Esophagus muscularis mucosa (tissue), 4 donors: Measurements from ENCODE around the gene SLC39A10. TPM values are rescaled to one million over a fixed set of nuclear protein-coding genes. Genes with fewer than 3 reads are reported as not detected.

Source experiments
- DNase-seq: peaks from one replicate; pipeline ENCODE4 v3.0.0-alpha.2; 2017; ENCODE audit errors: extremely low spot score
- H3K27ac ChIP-seq, 4 donors: fragments of 200-600 bp; sonication (generic); replicated peaks in 1 of 4; 1 replicate in 3 of 4; 2 replicates in 1 of 4; pipeline ENCODE4 v1.5.1; 2016 to 2019; ENCODE audit warnings: mild to moderate bottlenecking in 1 of 4
- H3K27me3 ChIP-seq, 4 donors: fragments of 200-600 bp; sonication (generic); one replicate each; pipeline versions ENCODE4 v1.5.1 to v1.6.0; 2016 to 2019
- H3K36me3 ChIP-seq, 4 donors: fragments of 200-600 bp; sonication (generic); one replicate each; pipeline ENCODE4 v1.5.1; 2016 to 2019
- H3K4me1 ChIP-seq, 4 donors: fragments of 200-600 bp; sonication (generic); one replicate each; pipeline ENCODE4 v1.5.1; 2016 to 2019
- H3K4me3 ChIP-seq, 4 donors: fragments of 200-600 bp; sonication (generic); 1 replicate in 2 of 4; 2 replicates in 2 of 4; pipeline ENCODE4 v1.5.1; 2016 to 2019; ENCODE audit warnings: mild to moderate bottlenecking in 4 of 4, moderate library complexity in 1 of 4
- H3K9me3 ChIP-seq, 4 donors: fragments of 200-600 bp; sonication (generic); 1 replicate in 3 of 4; 2 replicates in 1 of 4; pipeline ENCODE4 v1.5.1; 2016 to 2019
- CTCF ChIP-seq, 3 experiments: fragments of 200-600 bp in 2 of 3; fragments of 450-650 bp in 1 of 3; sonication (generic) in 2 of 3; IDR thresholded peaks; one replicate each; pipeline ENCODE4 v1.5.1; 2017 to 2019; ENCODE audit warnings: antibody characterized with exemption in 3 of 3, mild to moderate bottlenecking in 2 of 3, moderate library complexity in 1 of 3
- EP300 ChIP-seq: sonication (generic); formaldehyde crosslinking; IDR thresholded peaks from one replicate; pipeline ENCODE4 v1.6.1; 2017; ENCODE audit warnings: antibody characterized with exemption
- POLR2A ChIP-seq: fragments of 450-650 bp; IDR thresholded peaks from one replicate; pipeline ENCODE4 v1.6.1; 2017; ENCODE audit warnings: antibody characterized with exemption, moderate library complexity, mild to moderate bottlenecking, low read depth
- POLR2AphosphoS5 ChIP-seq, 2 donors: sonication (generic); formaldehyde crosslinking; IDR thresholded peaks; one replicate each; pipeline ENCODE4 v1.6.1; 2017; ENCODE audit warnings: antibody characterized with exemption in 2 of 2
- WGBS: methylation state at CpG from one replicate; pipeline ENCODE4 v1.1.5; 2018; 5-methylcytosine and 5-hydroxymethylcytosine counted together
- intact Hi-C: fragments of 100-400 bp; cut with DNase I; formaldehyde crosslinking; loops from one replicate; pipeline ENCODE4 v1.15.1; 2023
- total RNA-seq, 4 donors: library from RNA; depleted of rRNA; stranded (reverse); fragments of >200 nt; gene quantifications; one replicate each; pipeline versions ENCODE4 v1.1.0 to v1.2.1, GENCODE V29; 2016

SLC39A10 gene
- total RNA-seq, 4 donors from 2014 or later, result 7.1 to 9.5 (median 8.3) TPM

GRCh38 chr2:195709901-195710806, 53.1 kb downstream of the SLC39A10 start:
- H3K4me3 ChIP-seq, result no peak overlapping the region
- intact Hi-C loops, result no loop called here
- TF ChIP-seq POLR2A (no peak), POLR2AphosphoS5 (IDR thresholded peaks at IDR 0.05) (no peak), EP300 (no peak), CTCF (IDR thresholded peaks at IDR 0.05) (no peak)
- H3K27ac ChIP-seq, result no peak overlapping the region
- no peaks in the 10 kb centered on the region for H3K9me3 ChIP-seq
- 77% methylated on average over 2 of the region's 2 CpGs for WGBS
- H3K27me3 ChIP-seq, result no peaks in the 10 kb centered on the region
- no peak for DNase-seq
- H3K4me1 ChIP-seq, result peaks cover 0 to 8% (median 0%) of the 10 kb centered on the region in 4 donors
- H3K36me3 ChIP-seq, result peaks cover 0 to 30% (median 12%) of the 10 kb centered on the region in 4 donors

DNA sequence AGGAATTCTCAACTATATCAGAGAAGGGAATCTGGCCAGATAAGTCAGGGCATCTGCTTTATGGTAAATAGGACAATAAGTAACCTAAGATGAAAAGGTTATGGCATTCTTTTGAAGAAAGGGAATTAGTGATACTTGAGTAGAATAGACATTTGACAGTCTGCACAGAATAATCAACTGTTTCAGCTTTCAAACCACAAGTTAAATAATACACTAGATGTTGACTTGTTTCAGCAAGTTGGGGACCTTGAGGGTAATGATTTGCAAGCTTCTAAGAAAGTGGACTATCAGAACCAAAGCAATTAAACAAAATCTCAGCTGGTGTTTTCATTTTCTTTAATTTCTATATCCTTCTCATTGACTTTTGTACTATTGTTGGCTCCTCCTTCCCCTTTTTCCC, 54.5 kb downstream of the SLC39A10 start:
- intact Hi-C loops, result no loop called here
- no peak overlapping the region for H3K27ac ChIP-seq
- H3K4me3 ChIP-seq, result no peak overlapping the region
- H3K27me3 ChIP-seq, result no peaks in the 10 kb centered on the region
- no peaks in the 10 kb centered on the region for H3K9me3 ChIP-seq
- no peak for TF ChIP-seq EP300
- H3K4me1 ChIP-seq, result peaks cover 0 to 2% (median 0%) of the 10 kb centered on the region in 4 donors
- no peak for DNase-seq
- peaks cover under 1 to 41% (median 17%) of the 10 kb centered on the region in 4 donors for H3K36me3 ChIP-seq

DNA sequence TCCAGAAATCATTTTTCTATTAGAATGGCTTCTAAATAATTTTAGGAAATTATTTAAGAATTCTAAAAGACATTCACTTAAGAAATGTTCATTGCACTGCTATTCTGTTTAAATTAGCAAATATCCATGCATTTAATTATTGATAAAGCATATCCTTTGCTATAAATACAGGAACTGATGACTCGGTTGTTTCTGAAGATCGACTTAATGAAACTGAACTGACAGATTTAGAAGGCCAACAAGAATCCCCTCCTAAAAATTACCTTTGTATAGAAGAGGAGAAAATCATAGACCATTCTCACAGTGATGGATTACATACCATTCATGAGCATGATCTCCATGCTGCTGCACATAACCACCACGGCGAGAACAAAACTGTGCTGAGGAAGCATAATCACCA, 59.4 kb downstream of the SLC39A10 start:
- Histone ChIP-seq H3K4me3 (no peak overlapping the region), H3K9me3 (no peaks in the 10 kb centered on the region), H3K36me3 (peaks cover 14 to 71% (median 33%) of the 10 kb centered on the region in 4 donors), H3K27me3 (no peaks in the 10 kb centered on the region), H3K27ac (no peak overlapping the region), H3K4me1 (no peaks in the 10 kb centered on the region)
- DNase-seq, result no peak
- WGBS, result 93% methylated on average over 4 of the region's 4 CpGs
- intact Hi-C loops, result no loop called here
- TF ChIP-seq POLR2AphosphoS5 (IDR thresholded peaks at IDR 0.05) (no peak), POLR2A (no peak), CTCF (IDR thresholded peaks at IDR 0.05) (no peak), EP300 (no peak)

DNA sequence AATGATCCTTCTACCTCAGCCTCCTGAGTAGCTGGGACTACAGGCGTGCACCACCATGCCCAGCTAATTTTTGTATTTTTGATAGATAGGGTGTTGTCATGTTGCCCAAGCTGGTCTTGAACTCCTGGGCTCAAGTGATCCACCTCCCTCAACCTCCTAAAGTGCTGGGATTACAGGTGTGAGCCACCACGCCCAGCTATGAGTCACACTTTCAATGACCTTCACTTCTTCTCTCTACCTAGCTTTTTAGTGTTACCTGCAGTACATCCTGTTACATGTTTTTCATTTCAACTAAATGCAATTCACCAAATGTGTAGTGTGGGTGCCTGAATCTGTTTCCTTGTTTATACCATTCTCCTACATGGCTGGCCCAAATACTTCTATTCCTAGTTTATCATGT, 64.0 kb downstream of the SLC39A10 start:
- TF ChIP-seq CTCF (IDR thresholded peaks at IDR 0.05), result no peak
- no peak for TF ChIP-seq POLR2A
- TF ChIP-seq EP300, result no peak
- TF ChIP-seq POLR2AphosphoS5 (IDR thresholded peaks at IDR 0.05), result no peak
- H3K9me3 ChIP-seq, result no peaks in the 10 kb centered on the region
- no peaks in the 10 kb centered on the region for H3K27me3 ChIP-seq
- H3K4me1 ChIP-seq, result peaks cover 0 to under 1% (median 0%) of the 10 kb centered on the region in 4 donors
- DNase-seq, result no peak
- H3K4me3 ChIP-seq, result no peak overlapping the region
- intact Hi-C loops, result no loop called here
- H3K27ac ChIP-seq, result no peak overlapping the region
- H3K36me3 ChIP-seq, result peaks cover 11 to 55% (median 26%) of the 10 kb centered on the region in 4 donors
- 90% methylated on average over 2 of the region's 2 CpGs for WGBS

- Histone ChIP-seq H3K4me1 (peaks cover 0 to 4% (median 0%) of the 10 kb centered on the region in 4 donors), H3K9me3 (no peaks in the 10 kb centered on the region), H3K27ac (no peak overlapping the region), H3K27me3 (no peaks in the 10 kb centered on the region), H3K36me3 (peaks cover 5 to 44% (median 19%) of the 10 kb centered on the region in 4 donors), H3K4me3 (no peak overlapping the region)
- intact Hi-C loops, result no loop called here
- 100% methylated on average over 1 of the region's 1 CpG for WGBS
- TF ChIP-seq POLR2AphosphoS5 (IDR thresholded peaks at IDR 0.05) (no peak), POLR2A (no peak), CTCF (IDR thresholded peaks at IDR 0.05) (no peak), EP300 (no peak)
- DNase-seq, result no peak
Observed at GRCh38 chr2:195722075-195722474, 65.0 kb downstream of the SLC39A10 start.
